Smooth muscle cell (in vitro differentiated cells): ENCODE data around the gene SZT2. TPM values are rescaled to one million over a fixed set of nuclear protein-coding genes. Genes with fewer than 3 reads are reported as not detected.
A peak's percentile ranks its signal among the peaks of the same experiment; 100 is the strongest.
"Not testable (repeated sequence)": the region's sequence is repeated elsewhere in the genome, so short reads cannot be mapped to it uniquely, and the experiment has no call there.

Experiments used
- DNase-seq: peaks from one replicate; lab custom pipeline; 2025; ENCODE audit not compliant: unreplicated experiment; lab: John Stamatoyannopoulos, UW
- H2AFZ ChIP-seq: fragments of 200-600 bp; sonication (generic); 2 replicates; pipeline ENCODE4 v1.6.0; 2016; ENCODE audit warnings: antibody characterized with exemption, low read depth, mild to moderate bottlenecking
- H3F3A ChIP-seq: fragments of 200-600 bp; sonication (generic); 2 replicates; pipeline ENCODE4 v1.6.0; 2017; ENCODE audit warnings: antibody characterized with exemption, low read depth
- H3K27ac ChIP-seq: fragments of 200-600 bp; sonication (generic); 2 replicates; pipeline ENCODE4 v1.5.1; 2016; ENCODE audit warnings: low read depth, mild to moderate bottlenecking
- H3K27me3 ChIP-seq: fragments of 200-600 bp; sonication (generic); 2 replicates; pipeline ENCODE4 v1.6.1; 2016; ENCODE audit warnings: low read depth, mild to moderate bottlenecking
- H3K36me3 ChIP-seq: fragments of 200-600 bp; sonication (generic); 2 replicates; pipeline ENCODE4 v1.5.1; 2016; ENCODE audit warnings: low read depth
- H3K4me1 ChIP-seq: fragments of 200-600 bp; sonication (generic); 2 replicates; pipeline ENCODE4 v1.5.1; 2016; ENCODE audit warnings: low read depth
- H3K4me2 ChIP-seq: fragments of 200-600 bp; sonication (generic); 2 replicates; pipeline ENCODE4 v1.6.0; 2016; ENCODE audit warnings: mild to moderate bottlenecking
- H3K4me3 ChIP-seq: fragments of 200-600 bp; sonication (generic); 2 replicates; pipeline ENCODE4 v1.5.1; 2016; ENCODE audit warnings: mild to moderate bottlenecking
- H3K79me2 ChIP-seq: fragments of 200-600 bp; sonication (generic); 2 replicates; pipeline ENCODE4 v1.6.0; 2016; ENCODE audit warnings: low read depth, mild to moderate bottlenecking
- H3K9ac ChIP-seq: fragments of 200-600 bp; sonication (generic); 2 replicates; pipeline ENCODE4 v1.6.0; 2016; ENCODE audit warnings: low read depth
- H3K9me3 ChIP-seq: fragments of 200-600 bp; sonication (generic); replicated peaks from 2 replicates; pipeline ENCODE4 v1.5.1; 2016; ENCODE audit warnings: low read depth
- H4K20me1 ChIP-seq: fragments of 200-600 bp; sonication (generic); 2 replicates; pipeline ENCODE4 v1.6.0; 2016; ENCODE audit warnings: low read depth
- CTCF ChIP-seq: fragments of 200-600 bp; sonication (generic); IDR thresholded peaks from 2 replicates; pipeline ENCODE4 v1.5.1; 2017; ENCODE audit warnings: borderline replicate concordance, mild to moderate bottlenecking, antibody characterized with exemption; ENCODE audit not compliant: insufficient read depth, poor library complexity, severe bottlenecking
- WGBS: methylation state at CpG from one replicate; pipeline ENCODE4 v1.1.7; 2016; ENCODE audit warnings: low lambda C conversion rate; 5-methylcytosine and 5-hydroxymethylcytosine counted together
- microRNA-seq: library from miRNA; unstranded; fragments of <30 nt; microRNA quantifications from one replicate; pipeline ENCODE4, GENCODE V29; 2016; ENCODE audit warnings: borderline number of aligned reads
- polyA plus RNA-seq: library from polyadenylated mRNA; unstranded; fragments of >200 nt; fragmentation: Nextera tagmentation; extraction: Ambion mirVana; gene quantifications from 2 replicates; pipeline ENCODE4 v1.2.1, GENCODE V29; 2016
- small RNA-seq: library from RNA; depleted of rRNA; stranded (forward); fragments of <200 nt; gene quantifications from one replicate; pipeline ENCODE3, GENCODE V24; 2014
- total RNA-seq: library from RNA; depleted of rRNA; stranded (reverse); fragments of >200 nt; gene quantifications from 2 replicates; pipeline ENCODE4 v1.2.3, GENCODE V29; 2014

Gene SZT2
- total and polyA plus RNA-seq, 2 experiments from 2014 or later = 9.0 to 20.8 TPM

- H3K9me3 ChIP-seq = no peaks in the 10 kb centered on the region
- no peak overlapping the region for H3K4me2 ChIP-seq
- no peak overlapping the region for H3K9ac ChIP-seq
- no peak overlapping the region for H2AFZ ChIP-seq
- no peaks in the 10 kb centered on the region for H3K27me3 ChIP-seq
- H3K27ac ChIP-seq = no peak overlapping the region
- no peaks in the 10 kb centered on the region for H3F3A ChIP-seq
- H3K4me3 ChIP-seq = no peak overlapping the region
- no peaks in the 10 kb centered on the region for H3K36me3 ChIP-seq
- H4K20me1 ChIP-seq = no peaks in the 10 kb centered on the region
- no peak for TF ChIP-seq CTCF
- no peaks in the 10 kb centered on the region for H3K79me2 ChIP-seq
- WGBS = 79% methylated on average over 6 of the region's 6 CpGs
- DNase-seq = no peak
- H3K4me1 ChIP-seq = no peaks in the 10 kb centered on the region
Observed at GRCh38 chr1:43499898-43500297, 110.2 kb downstream of the SZT2 start.

- H3K4me1 ChIP-seq, H3K36me3 ChIP-seq, H4K20me1 ChIP-seq, H3K4me3 ChIP-seq, H3K9ac ChIP-seq, H3K27ac ChIP-seq, H3K27me3 ChIP-seq, DNase-seq, H3K79me2 ChIP-seq, H2AFZ ChIP-seq, H3F3A ChIP-seq, H3K9me3 ChIP-seq, H3K4me2 ChIP-seq: not testable (repeated sequence)
- 99% methylated on average over 20 of the region's 33 CpGs for WGBS
Observed at GRCh38 chr1:43501806-43502205, 112.1 kb downstream of the SZT2 start.

- WGBS = 95% methylated on average over 8 of the region's 8 CpGs
- no peak overlapping the region for H3K4me2 ChIP-seq
- DNase-seq = no peak
- H3F3A ChIP-seq = no peaks in the 10 kb centered on the region
- no peak overlapping the region for H3K27ac ChIP-seq
- no peaks in the 10 kb centered on the region for H3K4me1 ChIP-seq
- H3K4me3 ChIP-seq = no peak overlapping the region
- no peak overlapping the region for H2AFZ ChIP-seq
- H4K20me1 ChIP-seq = no peaks in the 10 kb centered on the region
- no peak overlapping the region for H3K9ac ChIP-seq
- no peaks in the 10 kb centered on the region for H3K9me3 ChIP-seq
- H3K27me3 ChIP-seq = no peaks in the 10 kb centered on the region
- TF ChIP-seq CTCF = no peak
- no peaks in the 10 kb centered on the region for H3K79me2 ChIP-seq
- H3K36me3 ChIP-seq = no peaks in the 10 kb centered on the region
Observed at GRCh38 chr1:43503534-43503933, 113.8 kb downstream of the SZT2 start.

Small RNA genes within 50 kb of the gene (microRNA-seq; reads per million reads assigned to microRNA genes)
- gene MIR6734 (5.8 reads per million, percentile 2 among the genes with 10 or more reads in this experiment), gene MIR6735 (3.5 reads per million)

Small RNA genes within 50 kb of the gene (small RNA-seq; reads per million reads assigned to genes)
- not detected for gene MIR6735

Other genes with a start within 250 kb of the SZT2 start
- gene EBNA1BP2, start 217.6 kb upstream of the SZT2 start, total RNA-seq = 51.8 and 52.0 TPM in 2 replicates
- 85.9 and 102 TPM in 2 replicates for gene EBNA1BP2, start 217.6 kb upstream of the SZT2 start, polyA plus RNA-seq
- 0.13 TPM in 1 of 2 replicates, not detected in the other for gene CFAP57, start 217.6 kb upstream of the SZT2 start, total RNA-seq
- gene CFAP57, start 217.6 kb upstream of the SZT2 start, polyA plus RNA-seq = 0.22 and 0.79 TPM in 2 replicates
- 2.8 and 4.2 TPM in 2 replicates for gene TMEM125, start 119.9 kb upstream of the SZT2 start, total RNA-seq
- 1.4 and 3.3 TPM in 2 replicates for gene TMEM125, start 119.9 kb upstream of the SZT2 start, polyA plus RNA-seq
- gene C1orf210, start 104.3 kb upstream of the SZT2 start, total RNA-seq = 0.81 and 1.2 TPM in 2 replicates
- 0.72 and 4.1 TPM in 2 replicates for gene C1orf210, start 104.3 kb upstream of the SZT2 start, polyA plus RNA-seq
- 0.18 and 1.1 TPM in 2 replicates for gene TIE1, start 88.9 kb upstream of the SZT2 start, total RNA-seq
- gene TIE1, start 88.9 kb upstream of the SZT2 start, polyA plus RNA-seq = 0.73 and 0.91 TPM in 2 replicates
- not detected in 2 replicates for gene MPL, start 52.1 kb upstream of the SZT2 start, total RNA-seq
- gene MPL, start 52.1 kb upstream of the SZT2 start, polyA plus RNA-seq = not detected in 2 replicates
- 7.8 and 17.4 TPM in 2 replicates for gene CDC20, start 30.9 kb upstream of the SZT2 start, total RNA-seq
- gene CDC20, start 30.9 kb upstream of the SZT2 start, polyA plus RNA-seq = 17.2 and 18.7 TPM in 2 replicates
- gene ELOVL1, start 21.9 kb upstream of the SZT2 start, total RNA-seq = 57.0 and 109 TPM in 2 replicates
- gene ELOVL1, start 21.9 kb upstream of the SZT2 start, polyA plus RNA-seq = 101 and 104 TPM in 2 replicates
- 61.4 and 75.2 TPM in 2 replicates for gene MED8, start 99 bp upstream of the SZT2 start, total RNA-seq
- 76.3 and 77.4 TPM in 2 replicates for gene MED8, start 99 bp upstream of the SZT2 start, polyA plus RNA-seq
- gene HYI, start 64.0 kb downstream of the SZT2 start, total RNA-seq = 13.8 and 19.8 TPM in 2 replicates
- gene HYI, start 64.0 kb downstream of the SZT2 start, polyA plus RNA-seq = 15.4 and 19.5 TPM in 2 replicates
- 51.5 and 71.0 TPM in 2 replicates for gene PTPRF, start 141.0 kb downstream of the SZT2 start, total RNA-seq
- gene PTPRF, start 141.0 kb downstream of the SZT2 start, polyA plus RNA-seq = 39.9 and 69.9 TPM in 2 replicates